Stimulated activated CD8-positive, alpha-beta memory T cell treated with anti-CD3 and anti-CD28 coated beads, Interleukin-4, amount 100 ng/mL, for 24 hours (primary cell): ENCODE data around the gene CFL2.

ENCODE experiments used
- DNase-seq: peaks from one replicate; pipeline ENCODE4 v3.0.0-alpha.2; 2020; ENCODE audit warnings: low read depth

CFL2 gene

GRCh38 chr14:34676516-34677211, 37.7 kb downstream of the CFL2 start:
- DNase-seq = no peak

GRCh38 chr14:34673702-34674101, 40.7 kb downstream of the CFL2 start:
- no peak for DNase-seq

DNA sequence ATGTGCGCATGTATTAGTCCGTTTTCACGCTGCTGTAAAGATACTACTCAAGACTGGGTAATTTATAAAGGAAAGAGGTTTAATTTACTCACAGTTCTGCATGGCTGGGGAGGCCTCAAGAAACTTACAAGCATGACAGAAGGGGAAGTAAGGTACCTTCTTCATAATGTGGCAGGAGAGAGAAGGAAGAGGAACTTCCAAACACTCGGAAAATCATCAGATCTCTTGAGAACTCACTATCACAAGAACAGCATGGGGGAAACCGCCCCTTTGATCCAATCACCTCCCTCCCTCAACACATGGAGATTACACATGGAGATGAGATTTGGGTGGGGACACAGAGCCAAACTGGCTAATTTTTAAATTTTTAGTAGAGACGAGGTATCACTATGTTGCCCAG, 42.7 kb downstream of the CFL2 start:
- DNase-seq = no peak

GRCh38 chr14:34668111-34668510, 46.3 kb downstream of the CFL2 start:
- no peak for DNase-seq

DNA sequence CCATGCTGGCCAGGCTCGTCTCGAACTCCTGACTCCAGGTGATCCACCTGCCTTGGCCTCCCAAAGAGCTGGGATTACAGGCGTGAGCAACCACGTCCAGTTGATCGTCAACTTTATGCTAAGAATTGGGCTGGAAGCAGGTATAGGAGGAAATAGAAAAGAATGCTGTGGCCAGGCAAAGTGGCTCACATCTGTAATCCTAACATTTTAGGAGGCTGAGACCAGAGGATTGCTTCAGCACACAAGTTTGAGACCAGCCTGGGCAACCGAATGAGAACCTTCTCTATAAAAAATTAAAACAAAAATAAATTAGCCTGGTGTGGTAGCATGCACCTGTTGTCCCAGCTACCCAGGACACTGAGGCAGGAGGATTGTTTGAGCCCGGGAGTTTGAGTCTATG, 47.4 kb downstream of the CFL2 start:
- DNase-seq = no peak

GRCh38 chr14:34665785-34666435, 48.5 kb downstream of the CFL2 start:
- DNase-seq = no peak

DNA sequence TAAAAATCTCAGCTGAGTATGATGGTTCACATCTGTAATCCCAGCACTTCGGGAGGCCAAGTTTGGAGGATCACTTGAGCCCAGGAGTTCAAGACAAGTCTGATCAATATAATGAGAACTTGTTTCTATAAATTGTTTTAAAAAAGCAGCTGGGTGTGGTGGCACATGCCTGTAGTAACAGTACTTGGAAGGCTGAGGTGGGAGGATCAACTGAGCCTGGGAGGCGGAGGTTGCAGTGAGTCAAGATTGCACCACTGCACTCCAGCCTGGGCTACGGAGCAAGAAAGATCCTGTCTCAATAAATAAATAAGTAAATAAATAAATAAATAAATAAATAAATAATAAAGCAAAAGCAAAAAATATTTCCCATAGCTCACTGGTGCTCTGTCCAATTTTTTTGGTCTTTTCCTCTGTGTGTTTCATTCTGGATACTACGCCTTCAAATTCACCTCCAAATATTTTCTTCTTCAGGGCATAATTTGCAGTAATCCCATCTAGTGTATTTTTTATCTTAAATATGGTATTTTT, 51.8 kb downstream of the CFL2 start:
- no peak for DNase-seq

- DNase-seq = no peak
Measured at GRCh38 chr14:34660796-34661195, 53.6 kb downstream of the CFL2 start.
